Kasumi-1 (cell line): ENCODE measurements around the gene DYNC2LI1.
A peak's percentile ranks its signal among the peaks of the same experiment; 100 is the strongest.

Experiments used
- DNase-seq, 2 experiments: peaks; one replicate each; lab custom pipeline; 2025; lab: John Stamatoyannopoulos, UW

The DYNC2LI1 gene

GRCh38 chr2:43846140-43846793 lies 72.4 kb downstream of the DYNC2LI1 start:
- no peak for DNase-seq

GRCh38 chr2:43848214-43848613 lies 74.4 kb downstream of the DYNC2LI1 start:
- DNase-seq: peak in 1 of 2 experiments; percentile 3

GRCh38 chr2:43851011-43851980 lies 77.5 kb downstream of the DYNC2LI1 start:
- DNase-seq: no peak

GRCh38 chr2:43852196-43852730 lies 78.4 kb downstream of the DYNC2LI1 start:
- DNase-seq: no peak

GRCh38 chr2:43853141-43854081 lies 79.6 kb downstream of the DYNC2LI1 start:
- DNase-seq: no peak

- no peak for DNase-seq
Measured at GRCh38 chr2:43854671-43855070, 80.8 kb downstream of the DYNC2LI1 start.

GRCh38 chr2:43855292-43855691 lies 81.5 kb downstream of the DYNC2LI1 start:
- DNase-seq: no peak
